Breast epithelium (tissue), 3 donors: Measurements from ENCODE around the gene SAMM50.

Experiments
- POLR2A ChIP-seq: fragments of 450-650 bp; IDR thresholded peaks from one replicate; pipeline ENCODE4 v1.6.1; 2016; ENCODE audit warnings: antibody characterized with exemption, mild to moderate bottlenecking, moderate library complexity
- POLR2AphosphoS5 ChIP-seq, 3 donors: sonication (generic); formaldehyde crosslinking; IDR thresholded peaks; one replicate each; pipeline ENCODE4 v1.6.1; 2017; ENCODE audit warnings: antibody characterized with exemption in 3 of 3
- TF ChIP-seq, protein P1 (sequence below), 3 donors: fragments of 450-650 bp; IDR thresholded peaks; one replicate each; pipeline ENCODE4 v1.5.1; 2016 to 2017; ENCODE audit warnings: antibody characterized with exemption in 3 of 3, mild to moderate bottlenecking in 3 of 3, moderate library complexity in 3 of 3

DNA sequence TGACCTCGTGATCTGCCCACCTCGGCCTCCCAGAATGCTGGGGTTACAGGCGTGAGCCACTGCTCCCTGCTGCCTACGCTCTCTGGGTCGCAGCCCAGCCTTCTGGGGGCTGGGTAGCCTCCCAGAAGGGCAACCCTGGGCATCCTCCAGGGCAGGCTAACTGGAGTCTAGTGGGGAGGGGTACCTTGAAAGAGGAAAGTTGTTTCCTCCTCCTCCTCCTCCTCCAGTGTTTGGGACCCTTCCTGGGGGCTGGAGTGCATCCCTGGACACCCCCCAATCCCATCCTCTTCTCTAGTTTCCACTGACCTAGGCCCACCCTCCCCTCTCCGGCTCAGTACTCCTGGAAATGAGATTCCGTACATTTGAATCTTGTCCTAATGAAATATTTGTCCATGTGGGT lies 30.4 kb upstream of the SAMM50 start:
- TF ChIP-seq, protein P1, sequence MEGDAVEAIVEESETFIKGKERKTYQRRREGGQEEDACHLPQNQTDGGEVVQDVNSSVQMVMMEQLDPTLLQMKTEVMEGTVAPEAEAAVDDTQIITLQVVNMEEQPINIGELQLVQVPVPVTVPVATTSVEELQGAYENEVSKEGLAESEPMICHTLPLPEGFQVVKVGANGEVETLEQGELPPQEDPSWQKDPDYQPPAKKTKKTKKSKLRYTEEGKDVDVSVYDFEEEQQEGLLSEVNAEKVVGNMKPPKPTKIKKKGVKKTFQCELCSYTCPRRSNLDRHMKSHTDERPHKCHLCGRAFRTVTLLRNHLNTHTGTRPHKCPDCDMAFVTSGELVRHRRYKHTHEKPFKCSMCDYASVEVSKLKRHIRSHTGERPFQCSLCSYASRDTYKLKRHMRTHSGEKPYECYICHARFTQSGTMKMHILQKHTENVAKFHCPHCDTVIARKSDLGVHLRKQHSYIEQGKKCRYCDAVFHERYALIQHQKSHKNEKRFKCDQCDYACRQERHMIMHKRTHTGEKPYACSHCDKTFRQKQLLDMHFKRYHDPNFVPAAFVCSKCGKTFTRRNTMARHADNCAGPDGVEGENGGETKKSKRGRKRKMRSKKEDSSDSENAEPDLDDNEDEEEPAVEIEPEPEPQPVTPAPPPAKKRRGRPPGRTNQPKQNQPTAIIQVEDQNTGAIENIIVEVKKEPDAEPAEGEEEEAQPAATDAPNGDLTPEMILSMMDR (IDR thresholded peaks at IDR 0.05), result no peak
- no peak for TF ChIP-seq POLR2AphosphoS5 (IDR thresholded peaks at IDR 0.05)
- no peak for TF ChIP-seq POLR2A
